GM23338 (cell line): ENCODE data around the gene CDYL. TPM values are rescaled to one million over a fixed set of nuclear protein-coding genes. Genes with fewer than 3 reads are reported as not detected.

Experiments used
- ATAC-seq: fragments of 200-7000 bp; cut with Tn5 transposase; 3 replicates; pipeline ENCODE4 v1.9.1; 2020
- DNase-seq: peaks from one replicate; pipeline ENCODE4 v3.0.0-alpha.2; 2015; ENCODE audit warnings: low spot score
- H2AFZ ChIP-seq: fragments of 200-600 bp; sonication (generic); 2 replicates; pipeline ENCODE4 v1.8.0; 2016; ENCODE audit warnings: antibody characterized with exemption, mild to moderate bottlenecking, moderate library complexity
- H3F3A ChIP-seq: fragments of 200-600 bp; sonication (generic); replicated peaks from 2 replicates; pipeline ENCODE4 v1.8.0; 2017; ENCODE audit warnings: antibody characterized with exemption, mixed run types, low read depth
- H3K27ac ChIP-seq: fragments of 200-600 bp; sonication (generic); 2 replicates; pipeline ENCODE4 v1.6.1; 2016; ENCODE audit warnings: low read depth
- H3K27me3 ChIP-seq: fragments of 200-600 bp; sonication (generic); 2 replicates; pipeline ENCODE4 v1.8.0; 2016; ENCODE audit warnings: mild to moderate bottlenecking, mixed run types, moderate library complexity; ENCODE audit not compliant: insufficient read depth
- H3K36me3 ChIP-seq: fragments of 200-600 bp; sonication (generic); 2 replicates; pipeline ENCODE4 v1.8.0; 2016; ENCODE audit warnings: mild to moderate bottlenecking; ENCODE audit not compliant: insufficient read depth
- H3K4me1 ChIP-seq: fragments of 200-600 bp; sonication (generic); 2 replicates; pipeline ENCODE4 v1.8.0; 2016; ENCODE audit warnings: mild to moderate bottlenecking, moderate library complexity; ENCODE audit not compliant: insufficient read depth
- H3K4me2 ChIP-seq: fragments of 200-600 bp; sonication (generic); 2 replicates; pipeline ENCODE4 v1.7.1; 2017; ENCODE audit warnings: mixed run types
- H3K4me3 ChIP-seq: fragments of 200-600 bp; sonication (generic); 2 replicates; pipeline ENCODE4 v1.6.1; 2016; ENCODE audit warnings: mixed run types
- H3K79me2 ChIP-seq: fragments of 200-600 bp; sonication (generic); replicated peaks from 2 replicates; pipeline ENCODE4 v1.8.0; 2017; ENCODE audit warnings: mild to moderate bottlenecking; ENCODE audit not compliant: insufficient read depth
- H3K9me2 ChIP-seq: fragments of 200-600 bp; sonication (generic); 2 replicates; pipeline ENCODE4 v1.8.0; 2017; ENCODE audit not compliant: insufficient read depth
- H4K20me1 ChIP-seq: fragments of 200-600 bp; sonication (generic); replicated peaks from 2 replicates; pipeline ENCODE4 v1.8.0; 2017; ENCODE audit warnings: mild to moderate bottlenecking; ENCODE audit not compliant: insufficient read depth
- H3K27ac Mint-ChIP-seq: 2 replicates; pipeline ENCODE4 v1.8.0; 2020; ENCODE audit warnings: inconsistent platforms, mild to moderate bottlenecking, moderate library complexity, mixed read lengths
- H3K27me3 Mint-ChIP-seq: 3 replicates; pipeline ENCODE4 v1.8.0; 2022; ENCODE audit warnings: low read depth, mild to moderate bottlenecking, moderate library complexity, mixed read lengths, inconsistent platforms; ENCODE audit not compliant: insufficient read depth, poor library complexity
- H3K36me3 Mint-ChIP-seq: 3 replicates; pipeline ENCODE4 v1.8.0; 2021; ENCODE audit warnings: low read depth, mild to moderate bottlenecking, inconsistent platforms, moderate library complexity, mixed read lengths
- H3K4me1 Mint-ChIP-seq: 3 replicates; pipeline ENCODE4 v1.8.0; 2020; ENCODE audit warnings: mild to moderate bottlenecking, inconsistent platforms, mixed read lengths
- H3K4me3 Mint-ChIP-seq: 3 replicates; pipeline ENCODE4 v1.8.0; 2021; ENCODE audit warnings: moderate library complexity, mild to moderate bottlenecking, inconsistent platforms, mixed read lengths
- H3K9me3 Mint-ChIP-seq: 3 replicates; pipeline ENCODE4 v1.8.0; 2020; ENCODE audit warnings: moderate library complexity, mild to moderate bottlenecking, inconsistent platforms, mixed read lengths
- CREB1 ChIP-seq: fragments of 250-450 bp; sonication (Bioruptor Pico); IDR thresholded peaks from 2 replicates; pipeline ENCODE4 v1.5.0; 2020; ENCODE audit warnings: low read depth, mild to moderate bottlenecking, moderate library complexity
- EZH2phosphoT487 ChIP-seq: fragments of 200-600 bp; sonication (generic); IDR thresholded peaks from one replicate; pipeline ENCODE4 v1.8.1; 2018; ENCODE audit warnings: antibody characterized with exemption; ENCODE audit not compliant: unreplicated experiment
- NANOG ChIP-seq: IDR thresholded peaks from 2 replicates; pipeline ENCODE4 v1.6.1; 2016; ENCODE audit warnings: antibody characterized with exemption, borderline replicate concordance
- POLR2AphosphoS5 ChIP-seq: IDR thresholded peaks from 2 replicates; pipeline ENCODE4 v1.6.1; 2016; ENCODE audit warnings: antibody characterized with exemption, low read depth
- STAT1 ChIP-seq: IDR thresholded peaks from one replicate; pipeline ENCODE4 v1.6.1; 2016; ENCODE audit warnings: antibody characterized with exemption; ENCODE audit not compliant: unreplicated experiment
- ZNF114 ChIP-seq: fragments of 250-450 bp; sonication (Bioruptor Pico); IDR thresholded peaks from 2 replicates; pipeline ENCODE4 v1.5.0; 2020; ENCODE audit warnings: mild to moderate bottlenecking, moderate library complexity
- ZNF331 ChIP-seq: fragments of 250-450 bp; sonication (Bioruptor Pico); IDR thresholded peaks from 2 replicates; pipeline ENCODE4 v1.5.0; 2020; ENCODE audit warnings: low read depth, mild to moderate bottlenecking, moderate library complexity
- polyA plus RNA-seq: library from polyadenylated mRNA; unstranded; fragments of >200 nt; fragmentation: Nextera tagmentation; extraction: Ambion mirVana; gene quantifications from 2 replicates; pipeline ENCODE4 v1.2.1, GENCODE V29; 2016
- total RNA-seq: library from RNA; depleted of rRNA; stranded (reverse); fragments of >200 nt; shearing (Covaris generic); gene quantifications from 2 replicates; pipeline ENCODE4 v1.2.3, GENCODE V29; 2014
- TF ChIP-seq, protein P1 (sequence below): IDR thresholded peaks from one replicate; pipeline ENCODE4 v1.6.1; 2018; ENCODE audit warnings: antibody characterized with exemption; ENCODE audit not compliant: unreplicated experiment
- TF ChIP-seq, protein P2 (sequence below), 2 experiments: fragments of 200-600 bp in 1 of 2; sonication (generic) in 1 of 2; conservative IDR thresholded peaks; 2 replicates each; pipeline versions ENCODE4 v1.5.1 to v1.6.1; 2016 to 2017; ENCODE audit warnings: antibody characterized with exemption in 2 of 2, low read depth in 2 of 2, mild to moderate bottlenecking in 2 of 2, moderate library complexity in 1 of 2
- TF ChIP-seq, protein P3 (sequence below): IDR thresholded peaks from 2 replicates; pipeline ENCODE4 v1.6.1; 2016; ENCODE audit warnings: antibody characterized with exemption
- TF ChIP-seq, protein P4 (sequence below): fragments of 250-450 bp; sonication (Bioruptor Pico); IDR thresholded peaks from 2 replicates; pipeline ENCODE4 v1.5.0; 2020; ENCODE audit warnings: mild to moderate bottlenecking, moderate library complexity

The CDYL gene
- total and polyA plus RNA-seq, 2 experiments from 2014 or later = 67.2 to 128 TPM

DNA sequence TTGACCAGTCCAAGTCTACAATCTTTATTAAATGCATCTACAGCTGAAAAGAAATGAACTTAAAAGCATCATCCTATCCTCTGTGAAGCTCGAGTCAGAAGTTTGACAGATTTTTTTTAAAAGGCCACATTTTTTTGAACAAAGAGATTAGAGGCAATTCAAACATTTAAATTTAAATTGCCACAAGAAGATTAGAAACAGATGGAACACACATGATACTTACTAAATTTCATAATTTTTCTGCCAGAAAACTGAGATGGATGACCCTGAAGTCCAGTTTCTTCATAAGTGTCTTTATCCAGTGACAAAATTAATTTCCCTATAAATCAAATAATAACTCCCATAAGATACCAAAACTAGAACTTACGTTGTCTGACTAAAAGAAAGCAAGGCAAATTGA, 223.4 kb downstream of the CDYL start (continued):
- TF ChIP-seq, protein P1, sequence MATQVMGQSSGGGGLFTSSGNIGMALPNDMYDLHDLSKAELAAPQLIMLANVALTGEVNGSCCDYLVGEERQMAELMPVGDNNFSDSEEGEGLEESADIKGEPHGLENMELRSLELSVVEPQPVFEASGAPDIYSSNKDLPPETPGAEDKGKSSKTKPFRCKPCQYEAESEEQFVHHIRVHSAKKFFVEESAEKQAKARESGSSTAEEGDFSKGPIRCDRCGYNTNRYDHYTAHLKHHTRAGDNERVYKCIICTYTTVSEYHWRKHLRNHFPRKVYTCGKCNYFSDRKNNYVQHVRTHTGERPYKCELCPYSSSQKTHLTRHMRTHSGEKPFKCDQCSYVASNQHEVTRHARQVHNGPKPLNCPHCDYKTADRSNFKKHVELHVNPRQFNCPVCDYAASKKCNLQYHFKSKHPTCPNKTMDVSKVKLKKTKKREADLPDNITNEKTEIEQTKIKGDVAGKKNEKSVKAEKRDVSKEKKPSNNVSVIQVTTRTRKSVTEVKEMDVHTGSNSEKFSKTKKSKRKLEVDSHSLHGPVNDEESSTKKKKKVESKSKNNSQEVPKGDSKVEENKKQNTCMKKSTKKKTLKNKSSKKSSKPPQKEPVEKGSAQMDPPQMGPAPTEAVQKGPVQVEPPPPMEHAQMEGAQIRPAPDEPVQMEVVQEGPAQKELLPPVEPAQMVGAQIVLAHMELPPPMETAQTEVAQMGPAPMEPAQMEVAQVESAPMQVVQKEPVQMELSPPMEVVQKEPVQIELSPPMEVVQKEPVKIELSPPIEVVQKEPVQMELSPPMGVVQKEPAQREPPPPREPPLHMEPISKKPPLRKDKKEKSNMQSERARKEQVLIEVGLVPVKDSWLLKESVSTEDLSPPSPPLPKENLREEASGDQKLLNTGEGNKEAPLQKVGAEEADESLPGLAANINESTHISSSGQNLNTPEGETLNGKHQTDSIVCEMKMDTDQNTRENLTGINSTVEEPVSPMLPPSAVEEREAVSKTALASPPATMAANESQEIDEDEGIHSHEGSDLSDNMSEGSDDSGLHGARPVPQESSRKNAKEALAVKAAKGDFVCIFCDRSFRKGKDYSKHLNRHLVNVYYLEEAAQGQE = no peak
- TF ChIP-seq STAT1 = no peak
- TF ChIP-seq EZH2phosphoT487 = no peak
- TF ChIP-seq NANOG = no peak
- TF ChIP-seq, protein P2, sequence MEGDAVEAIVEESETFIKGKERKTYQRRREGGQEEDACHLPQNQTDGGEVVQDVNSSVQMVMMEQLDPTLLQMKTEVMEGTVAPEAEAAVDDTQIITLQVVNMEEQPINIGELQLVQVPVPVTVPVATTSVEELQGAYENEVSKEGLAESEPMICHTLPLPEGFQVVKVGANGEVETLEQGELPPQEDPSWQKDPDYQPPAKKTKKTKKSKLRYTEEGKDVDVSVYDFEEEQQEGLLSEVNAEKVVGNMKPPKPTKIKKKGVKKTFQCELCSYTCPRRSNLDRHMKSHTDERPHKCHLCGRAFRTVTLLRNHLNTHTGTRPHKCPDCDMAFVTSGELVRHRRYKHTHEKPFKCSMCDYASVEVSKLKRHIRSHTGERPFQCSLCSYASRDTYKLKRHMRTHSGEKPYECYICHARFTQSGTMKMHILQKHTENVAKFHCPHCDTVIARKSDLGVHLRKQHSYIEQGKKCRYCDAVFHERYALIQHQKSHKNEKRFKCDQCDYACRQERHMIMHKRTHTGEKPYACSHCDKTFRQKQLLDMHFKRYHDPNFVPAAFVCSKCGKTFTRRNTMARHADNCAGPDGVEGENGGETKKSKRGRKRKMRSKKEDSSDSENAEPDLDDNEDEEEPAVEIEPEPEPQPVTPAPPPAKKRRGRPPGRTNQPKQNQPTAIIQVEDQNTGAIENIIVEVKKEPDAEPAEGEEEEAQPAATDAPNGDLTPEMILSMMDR (conservative IDR thresholded peaks at IDR 0.05; ENCODE audit: low read depth in 2 of 2) = no peak
- no peak for TF ChIP-seq CREB1

DNA sequence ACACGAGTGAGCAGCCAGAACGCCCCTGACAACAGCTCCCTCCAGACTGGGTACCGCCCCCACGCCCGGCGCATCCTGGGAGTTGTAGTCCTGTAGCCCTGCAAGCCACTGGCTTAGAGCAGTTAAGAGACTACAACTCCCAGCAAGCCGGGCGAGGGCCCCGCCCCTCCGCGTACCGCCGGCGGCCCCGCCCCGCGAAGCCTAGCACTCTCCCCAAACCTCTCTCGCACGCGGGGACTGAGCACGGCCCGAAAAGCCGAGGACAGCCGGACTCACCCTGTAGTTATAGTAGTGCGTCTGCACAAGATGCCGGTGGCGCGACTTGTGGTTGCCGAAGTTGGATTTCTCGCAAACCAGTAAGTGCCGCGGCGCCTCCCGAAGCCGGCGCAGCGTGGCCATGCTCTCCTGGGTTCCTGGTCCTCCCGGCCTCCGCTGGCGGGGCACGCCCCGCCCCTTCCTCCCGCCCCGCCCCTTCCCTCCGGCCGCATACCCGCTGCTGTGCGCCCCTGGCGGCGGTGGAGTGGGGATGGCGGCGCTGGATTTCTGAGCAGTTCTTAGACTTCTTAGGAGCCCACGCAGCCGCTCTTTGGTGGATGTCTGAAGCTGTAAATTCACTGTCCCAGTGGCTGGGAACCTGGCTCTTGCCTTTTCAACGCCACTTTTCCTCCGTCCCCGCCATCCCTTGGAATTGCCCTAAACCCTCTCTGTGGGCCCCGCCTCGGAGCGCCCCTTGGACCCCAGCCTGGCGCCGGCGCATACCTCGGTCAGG, 227.6 kb downstream of the CDYL start, which contains the start of gene RPP40:
Gene RPP40 (minus strand): TSS at position 434 of the 769 bp plus-strand sequence. CDS start 35 bp downstream, at position 399.
- peak within 1 kb of the TSS; percentile 93 for H3K4me3 ChIP-seq
- no peaks in the 10 kb centered on the region for H3K79me2 ChIP-seq
- peak within 1 kb of the TSS; percentile 94 for H3K4me2 ChIP-seq
- Mint-ChIP-seq H3K27ac (peak within 1 kb of the TSS; percentile 96), H3K27me3 (peaks cover 2% of the 10 kb centered on the region), H3K9me3 (no peaks in the 10 kb centered on the region), H3K4me1 (peaks cover 6% of the 10 kb centered on the region), H3K4me3 (peak within 1 kb of the TSS; percentile 97), H3K36me3 (peaks cover 10% of the 10 kb centered on the region; the same call in 2 of the 3 replicates)
- peak within 1 kb of the TSS; percentile 100 for H2AFZ ChIP-seq
- peak within 1 kb of the TSS; percentile 89 for H3K27ac ChIP-seq
- DNase-seq = peak; percentile 98
- H4K20me1 ChIP-seq = no peaks in the 10 kb centered on the region
- H3F3A ChIP-seq = peaks cover 12% of the 10 kb centered on the region; the same call in 1 of the 2 replicates
- no peaks in the 10 kb centered on the region for H3K9me2 ChIP-seq
- H3K36me3 ChIP-seq = no peaks in the 10 kb centered on the region
- H3K27me3 ChIP-seq = no peaks in the 10 kb centered on the region
- ATAC-seq = peak; percentile 97
- H3K4me1 ChIP-seq = peaks cover 7% of the 10 kb centered on the region
- TF ChIP-seq NANOG (no peak), ZNF331 (CRISPR knock-in tag) (no peak), POLR2AphosphoS5 (peak; percentile 75), CREB1 (peak; percentile 74), ZNF114 (no peak)
- TF ChIP-seq, protein P3, sequence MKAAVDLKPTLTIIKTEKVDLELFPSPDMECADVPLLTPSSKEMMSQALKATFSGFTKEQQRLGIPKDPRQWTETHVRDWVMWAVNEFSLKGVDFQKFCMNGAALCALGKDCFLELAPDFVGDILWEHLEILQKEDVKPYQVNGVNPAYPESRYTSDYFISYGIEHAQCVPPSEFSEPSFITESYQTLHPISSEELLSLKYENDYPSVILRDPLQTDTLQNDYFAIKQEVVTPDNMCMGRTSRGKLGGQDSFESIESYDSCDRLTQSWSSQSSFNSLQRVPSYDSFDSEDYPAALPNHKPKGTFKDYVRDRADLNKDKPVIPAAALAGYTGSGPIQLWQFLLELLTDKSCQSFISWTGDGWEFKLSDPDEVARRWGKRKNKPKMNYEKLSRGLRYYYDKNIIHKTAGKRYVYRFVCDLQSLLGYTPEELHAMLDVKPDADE = peak; percentile 70
- TF ChIP-seq, protein P4, sequence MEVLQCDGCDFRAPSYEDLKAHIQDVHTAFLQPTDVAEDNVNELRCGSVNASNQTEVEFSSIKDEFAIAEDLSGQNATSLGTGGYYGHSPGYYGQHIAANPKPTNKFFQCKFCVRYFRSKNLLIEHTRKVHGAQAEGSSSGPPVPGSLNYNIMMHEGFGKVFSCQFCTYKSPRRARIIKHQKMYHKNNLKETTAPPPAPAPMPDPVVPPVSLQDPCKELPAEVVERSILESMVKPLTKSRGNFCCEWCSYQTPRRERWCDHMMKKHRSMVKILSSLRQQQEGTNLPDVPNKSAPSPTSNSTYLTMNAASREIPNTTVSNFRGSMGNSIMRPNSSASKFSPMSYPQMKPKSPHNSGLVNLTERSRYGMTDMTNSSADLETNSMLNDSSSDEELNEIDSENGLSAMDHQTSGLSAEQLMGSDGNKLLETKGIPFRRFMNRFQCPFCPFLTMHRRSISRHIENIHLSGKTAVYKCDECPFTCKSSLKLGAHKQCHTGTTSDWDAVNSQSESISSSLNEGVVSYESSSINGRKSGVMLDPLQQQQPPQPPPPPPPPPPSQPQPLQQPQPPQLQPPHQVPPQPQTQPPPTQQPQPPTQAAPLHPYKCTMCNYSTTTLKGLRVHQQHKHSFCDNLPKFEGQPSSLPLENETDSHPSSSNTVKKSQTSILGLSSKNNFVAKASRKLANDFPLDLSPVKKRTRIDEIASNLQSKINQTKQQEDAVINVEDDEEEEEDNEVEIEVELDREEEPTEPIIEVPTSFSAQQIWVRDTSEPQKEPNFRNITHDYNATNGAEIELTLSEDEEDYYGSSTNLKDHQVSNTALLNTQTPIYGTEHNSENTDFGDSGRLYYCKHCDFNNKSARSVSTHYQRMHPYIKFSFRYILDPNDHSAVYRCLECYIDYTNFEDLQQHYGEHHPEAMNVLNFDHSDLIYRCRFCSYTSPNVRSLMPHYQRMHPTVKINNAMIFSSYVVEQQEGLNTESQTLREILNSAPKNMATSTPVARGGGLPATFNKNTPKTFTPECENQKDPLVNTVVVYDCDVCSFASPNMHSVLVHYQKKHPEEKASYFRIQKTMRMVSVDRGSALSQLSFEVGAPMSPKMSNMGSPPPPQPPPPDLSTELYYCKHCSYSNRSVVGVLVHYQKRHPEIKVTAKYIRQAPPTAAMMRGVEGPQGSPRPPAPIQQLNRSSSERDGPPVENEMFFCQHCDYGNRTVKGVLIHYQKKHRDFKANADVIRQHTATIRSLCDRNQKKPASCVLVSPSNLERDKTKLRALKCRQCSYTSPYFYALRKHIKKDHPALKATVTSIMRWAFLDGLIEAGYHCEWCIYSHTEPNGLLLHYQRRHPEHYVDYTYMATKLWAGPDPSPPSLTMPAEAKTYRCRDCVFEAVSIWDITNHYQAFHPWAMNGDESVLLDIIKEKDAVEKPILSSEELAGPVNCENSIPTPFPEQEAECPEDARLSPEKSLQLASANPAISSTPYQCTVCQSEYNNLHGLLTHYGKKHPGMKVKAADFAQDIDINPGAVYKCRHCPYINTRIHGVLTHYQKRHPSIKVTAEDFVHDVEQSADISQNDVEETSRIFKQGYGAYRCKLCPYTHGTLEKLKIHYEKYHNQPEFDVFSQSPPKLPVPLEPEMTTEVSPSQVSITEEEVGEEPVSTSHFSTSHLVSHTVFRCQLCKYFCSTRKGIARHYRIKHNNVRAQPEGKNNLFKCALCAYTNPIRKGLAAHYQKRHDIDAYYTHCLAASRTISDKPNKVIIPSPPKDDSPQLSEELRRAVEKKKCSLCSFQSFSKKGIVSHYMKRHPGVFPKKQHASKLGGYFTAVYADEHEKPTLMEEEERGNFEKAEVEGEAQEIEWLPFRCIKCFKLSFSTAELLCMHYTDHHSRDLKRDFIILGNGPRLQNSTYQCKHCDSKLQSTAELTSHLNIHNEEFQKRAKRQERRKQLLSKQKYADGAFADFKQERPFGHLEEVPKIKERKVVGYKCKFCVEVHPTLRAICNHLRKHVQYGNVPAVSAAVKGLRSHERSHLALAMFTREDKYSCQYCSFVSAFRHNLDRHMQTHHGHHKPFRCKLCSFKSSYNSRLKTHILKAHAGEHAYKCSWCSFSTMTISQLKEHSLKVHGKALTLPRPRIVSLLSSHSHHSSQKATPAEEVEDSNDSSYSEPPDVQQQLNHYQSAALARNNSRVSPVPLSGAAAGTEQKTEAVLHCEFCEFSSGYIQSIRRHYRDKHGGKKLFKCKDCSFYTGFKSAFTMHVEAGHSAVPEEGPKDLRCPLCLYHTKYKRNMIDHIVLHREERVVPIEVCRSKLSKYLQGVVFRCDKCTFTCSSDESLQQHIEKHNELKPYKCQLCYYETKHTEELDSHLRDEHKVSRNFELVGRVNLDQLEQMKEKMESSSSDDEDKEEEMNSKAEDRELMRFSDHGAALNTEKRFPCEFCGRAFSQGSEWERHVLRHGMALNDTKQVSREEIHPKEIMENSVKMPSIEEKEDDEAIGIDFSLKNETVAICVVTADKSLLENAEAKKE (CRISPR knock-in tag) = no peak
